ENCODE measurements around the gene TAPBP. TPM values are rescaled to one million over a fixed set of nuclear protein-coding genes. Genes with fewer than 3 reads are reported as not detected.

TAPBP gene
- total and polyA plus RNA-seq, 9 of the 15 experiments (the other 6 are each of a cell fraction or from before 2014, with no cell fraction given): 5.6 to 74.0 (median 22.3) TPM

- TF ChIP-seq ZHX1 (conservative IDR thresholded peaks at IDR 0.05; ENCODE audit: low read length) (no peak), ARID3B (CRISPR knock-in tag; IDR thresholded peaks at IDR 0.05; ENCODE audit: borderline replicate concordance) (no peak), MTA3 (IDR thresholded peaks at IDR 0.05; ENCODE audit: borderline replicate concordance) (peak; percentile 65; the same call in 1 of the 2 replicates), PTRF (tag; IDR thresholded peaks at IDR 0.05) (no peak), TAF7 (tag; IDR thresholded peaks at IDR 0.05) (no peak), SRSF9 (IDR thresholded peaks at IDR 0.05; ENCODE audit: borderline replicate concordance, low read depth, low read length) (no peak), ZNF280B (CRISPR knock-in tag; IDR thresholded peaks at IDR 0.05) (no peak), SFPQ (IDR thresholded peaks at IDR 0.05; ENCODE audit: low read depth, low read length) (no peak)
These were observed 15.7 kb downstream of the TAPBP start (continued) for GRCh38 chr6:33297956-33298772.

Data from K562 (cell line).